Measurements from ENCODE around the gene TSPAN4.

TSPAN4 gene
- 1.4 to 3.9 (median 1.7) reads per million in 4 experiments for total RNA-seq

GRCh38 chr11:842370-843002, at the start of gene TSPAN4, which contains the start of gene POLR2L:
Gene TSPAN4, plus strand, starts transcription at chr11:842852. Its CDS starts 7,453 bp downstream, at chr11:850305.
Gene POLR2L, minus strand, starts transcription at chr11:842529. Its CDS starts 21 bp downstream, at chr11:842508.
- peak; percentile 76 for DNase-seq

- no peak for DNase-seq
Observed at GRCh38 chr11:792873-793272, 49.8 kb upstream of the TSPAN4 start.

- DNase-seq: no peak
Observed at GRCh38 chr11:793556-793955, 49.1 kb upstream of the TSPAN4 start.

GRCh38 chr11:794013-794765, 48.5 kb upstream of the TSPAN4 start:
- no peak for DNase-seq

GRCh38 chr11:794766-795633, 47.7 kb upstream of the TSPAN4 start:
- DNase-seq: no peak

- DNase-seq: peak; percentile 78
Observed at GRCh38 chr11:795634-796564, 46.8 kb upstream of the TSPAN4 start.

GRCh38 chr11:796565-797295, 45.9 kb upstream of the TSPAN4 start:
- no peak for DNase-seq

- peak; percentile 71 for DNase-seq
Observed at GRCh38 chr11:797296-798092, 45.2 kb upstream of the TSPAN4 start.

GRCh38 chr11:798093-798713, 44.4 kb upstream of the TSPAN4 start, which contains the start of gene SLC25A22:
Gene SLC25A22, minus strand, starts transcription at chr11:798281. Its CDS starts 3,275 bp downstream, at chr11:795006.
- DNase-seq: peak; percentile 71

GRCh38 chr11:799641-800316, 42.9 kb upstream of the TSPAN4 start:
- no peak for DNase-seq

- no peak for DNase-seq
Observed at GRCh38 chr11:800473-800872, 42.2 kb upstream of the TSPAN4 start.

GRCh38 chr11:801097-801780, 41.4 kb upstream of the TSPAN4 start:
- DNase-seq: no peak

- DNase-seq: no peak
Observed at GRCh38 chr11:802018-802617, 40.5 kb upstream of the TSPAN4 start.

GRCh38 chr11:802693-803466, 39.8 kb upstream of the TSPAN4 start:
- DNase-seq: no peak

- no peak for DNase-seq
Observed at GRCh38 chr11:803467-803742, 39.2 kb upstream of the TSPAN4 start.

GRCh38 chr11:803770-804598, 38.7 kb upstream of the TSPAN4 start:
- no peak for DNase-seq

- no peak for DNase-seq
Observed at GRCh38 chr11:804599-804964, 38.1 kb upstream of the TSPAN4 start.

Measured in effector CD8-positive, alpha-beta T cell (primary cell).